GM23338 (cell line): ENCODE measurements around the gene ENTHD1. TPM values are rescaled to one million over a fixed set of nuclear protein-coding genes. Genes with fewer than 3 reads are reported as not detected.

Experiments
- ATAC-seq: fragments of 200-7000 bp; cut with Tn5 transposase; 3 replicates; pipeline ENCODE4 v1.9.1; 2020
- DNase-seq: peaks from one replicate; pipeline ENCODE4 v3.0.0-alpha.2; 2015; ENCODE audit warnings: low spot score
- H2AFZ ChIP-seq: fragments of 200-600 bp; sonication (generic); 2 replicates; pipeline ENCODE4 v1.8.0; 2016; ENCODE audit warnings: antibody characterized with exemption, mild to moderate bottlenecking, moderate library complexity
- H3F3A ChIP-seq: fragments of 200-600 bp; sonication (generic); replicated peaks from 2 replicates; pipeline ENCODE4 v1.8.0; 2017; ENCODE audit warnings: antibody characterized with exemption, mixed run types, low read depth
- H3K27ac ChIP-seq: fragments of 200-600 bp; sonication (generic); 2 replicates; pipeline ENCODE4 v1.6.1; 2016; ENCODE audit warnings: low read depth
- H3K27me3 ChIP-seq: fragments of 200-600 bp; sonication (generic); 2 replicates; pipeline ENCODE4 v1.8.0; 2016; ENCODE audit warnings: mild to moderate bottlenecking, mixed run types, moderate library complexity; ENCODE audit not compliant: insufficient read depth
- H3K36me3 ChIP-seq: fragments of 200-600 bp; sonication (generic); 2 replicates; pipeline ENCODE4 v1.8.0; 2016; ENCODE audit warnings: mild to moderate bottlenecking; ENCODE audit not compliant: insufficient read depth
- H3K4me1 ChIP-seq: fragments of 200-600 bp; sonication (generic); 2 replicates; pipeline ENCODE4 v1.8.0; 2016; ENCODE audit warnings: mild to moderate bottlenecking, moderate library complexity; ENCODE audit not compliant: insufficient read depth
- H3K4me2 ChIP-seq: fragments of 200-600 bp; sonication (generic); 2 replicates; pipeline ENCODE4 v1.7.1; 2017; ENCODE audit warnings: mixed run types
- H3K4me3 ChIP-seq: fragments of 200-600 bp; sonication (generic); 2 replicates; pipeline ENCODE4 v1.6.1; 2016; ENCODE audit warnings: mixed run types
- H3K79me2 ChIP-seq: fragments of 200-600 bp; sonication (generic); replicated peaks from 2 replicates; pipeline ENCODE4 v1.8.0; 2017; ENCODE audit warnings: mild to moderate bottlenecking; ENCODE audit not compliant: insufficient read depth
- H3K9me2 ChIP-seq: fragments of 200-600 bp; sonication (generic); 2 replicates; pipeline ENCODE4 v1.8.0; 2017; ENCODE audit not compliant: insufficient read depth
- H4K20me1 ChIP-seq: fragments of 200-600 bp; sonication (generic); replicated peaks from 2 replicates; pipeline ENCODE4 v1.8.0; 2017; ENCODE audit warnings: mild to moderate bottlenecking; ENCODE audit not compliant: insufficient read depth
- H3K27ac Mint-ChIP-seq: 2 replicates; pipeline ENCODE4 v1.8.0; 2020; ENCODE audit warnings: inconsistent platforms, mild to moderate bottlenecking, moderate library complexity, mixed read lengths
- H3K27me3 Mint-ChIP-seq: 3 replicates; pipeline ENCODE4 v1.8.0; 2022; ENCODE audit warnings: low read depth, mild to moderate bottlenecking, moderate library complexity, mixed read lengths, inconsistent platforms; ENCODE audit not compliant: insufficient read depth, poor library complexity
- H3K36me3 Mint-ChIP-seq: 3 replicates; pipeline ENCODE4 v1.8.0; 2021; ENCODE audit warnings: low read depth, mild to moderate bottlenecking, inconsistent platforms, moderate library complexity, mixed read lengths
- H3K4me1 Mint-ChIP-seq: 3 replicates; pipeline ENCODE4 v1.8.0; 2020; ENCODE audit warnings: mild to moderate bottlenecking, inconsistent platforms, mixed read lengths
- H3K4me3 Mint-ChIP-seq: 3 replicates; pipeline ENCODE4 v1.8.0; 2021; ENCODE audit warnings: moderate library complexity, mild to moderate bottlenecking, inconsistent platforms, mixed read lengths
- H3K9me3 Mint-ChIP-seq: 3 replicates; pipeline ENCODE4 v1.8.0; 2020; ENCODE audit warnings: moderate library complexity, mild to moderate bottlenecking, inconsistent platforms, mixed read lengths
- CREB1 ChIP-seq: fragments of 250-450 bp; sonication (Bioruptor Pico); IDR thresholded peaks from 2 replicates; pipeline ENCODE4 v1.5.0; 2020; ENCODE audit warnings: low read depth, mild to moderate bottlenecking, moderate library complexity
- CTCF ChIP-seq, 2 experiments: fragments of 200-600 bp in 1 of 2; sonication (generic) in 1 of 2; conservative IDR thresholded peaks; 2 replicates each; pipeline versions ENCODE4 v1.5.1 to v1.6.1; 2016 to 2017; ENCODE audit warnings: antibody characterized with exemption in 2 of 2, low read depth in 2 of 2, mild to moderate bottlenecking in 2 of 2, moderate library complexity in 1 of 2
- EZH2 ChIP-seq: fragments of 200-600 bp; sonication (generic); IDR thresholded peaks from one replicate; pipeline ENCODE4 v1.8.0; 2017; ENCODE audit warnings: antibody characterized with exemption, mild to moderate bottlenecking, low read depth; ENCODE audit not compliant: unreplicated experiment
- EZH2phosphoT487 ChIP-seq: fragments of 200-600 bp; sonication (generic); IDR thresholded peaks from one replicate; pipeline ENCODE4 v1.8.1; 2018; ENCODE audit warnings: antibody characterized with exemption; ENCODE audit not compliant: unreplicated experiment
- JUNB ChIP-seq: IDR thresholded peaks from one replicate; pipeline ENCODE4 v1.6.1; 2016; ENCODE audit warnings: antibody characterized with exemption; ENCODE audit not compliant: unreplicated experiment
- POLR2AphosphoS5 ChIP-seq: IDR thresholded peaks from 2 replicates; pipeline ENCODE4 v1.6.1; 2016; ENCODE audit warnings: antibody characterized with exemption, low read depth
- STAT1 ChIP-seq: IDR thresholded peaks from one replicate; pipeline ENCODE4 v1.6.1; 2016; ENCODE audit warnings: antibody characterized with exemption; ENCODE audit not compliant: unreplicated experiment
- ZNF114 ChIP-seq: fragments of 250-450 bp; sonication (Bioruptor Pico); IDR thresholded peaks from 2 replicates; pipeline ENCODE4 v1.5.0; 2020; ENCODE audit warnings: mild to moderate bottlenecking, moderate library complexity
- ZNF331 ChIP-seq: fragments of 250-450 bp; sonication (Bioruptor Pico); IDR thresholded peaks from 2 replicates; pipeline ENCODE4 v1.5.0; 2020; ENCODE audit warnings: low read depth, mild to moderate bottlenecking, moderate library complexity
- ZNF462 ChIP-seq: fragments of 250-450 bp; sonication (Bioruptor Pico); IDR thresholded peaks from 2 replicates; pipeline ENCODE4 v1.5.0; 2020; ENCODE audit warnings: mild to moderate bottlenecking, moderate library complexity
- polyA plus RNA-seq: library from polyadenylated mRNA; unstranded; fragments of >200 nt; fragmentation: Nextera tagmentation; extraction: Ambion mirVana; gene quantifications from 2 replicates; pipeline ENCODE4 v1.2.1, GENCODE V29; 2016
- total RNA-seq: library from RNA; depleted of rRNA; stranded (reverse); fragments of >200 nt; shearing (Covaris generic); gene quantifications from 2 replicates; pipeline ENCODE4 v1.2.3, GENCODE V29; 2014
- TF ChIP-seq, protein P1 (sequence below): IDR thresholded peaks from 2 replicates; pipeline ENCODE4 v1.6.1; 2016; ENCODE audit warnings: antibody characterized with exemption

ENTHD1 gene
- total and polyA plus RNA-seq, 2 experiments from 2014 or later: not detected

GRCh38 chr22:39729141-39729934, 164.2 kb downstream of the ENTHD1 start:
- ATAC-seq (no peak), DNase-seq (no peak)
- H3K36me3 ChIP-seq: no peaks in the 10 kb centered on the region
- no peaks in the 10 kb centered on the region for H3K79me2 ChIP-seq
- no peak for TF ChIP-seq POLR2AphosphoS5
- TF ChIP-seq CTCF (conservative IDR thresholded peaks at IDR 0.05; ENCODE audit: low read depth in 2 of 2): no peak
- TF ChIP-seq EZH2phosphoT487: no peak
- TF ChIP-seq, protein P1, sequence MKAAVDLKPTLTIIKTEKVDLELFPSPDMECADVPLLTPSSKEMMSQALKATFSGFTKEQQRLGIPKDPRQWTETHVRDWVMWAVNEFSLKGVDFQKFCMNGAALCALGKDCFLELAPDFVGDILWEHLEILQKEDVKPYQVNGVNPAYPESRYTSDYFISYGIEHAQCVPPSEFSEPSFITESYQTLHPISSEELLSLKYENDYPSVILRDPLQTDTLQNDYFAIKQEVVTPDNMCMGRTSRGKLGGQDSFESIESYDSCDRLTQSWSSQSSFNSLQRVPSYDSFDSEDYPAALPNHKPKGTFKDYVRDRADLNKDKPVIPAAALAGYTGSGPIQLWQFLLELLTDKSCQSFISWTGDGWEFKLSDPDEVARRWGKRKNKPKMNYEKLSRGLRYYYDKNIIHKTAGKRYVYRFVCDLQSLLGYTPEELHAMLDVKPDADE: no peak
- TF ChIP-seq STAT1: no peak
- no peak for TF ChIP-seq ZNF331
- TF ChIP-seq JUNB: no peak
- no peak for TF ChIP-seq EZH2
- no peak for TF ChIP-seq ZNF114 (CRISPR knock-in tag)
- TF ChIP-seq CREB1 (CRISPR knock-in tag): no peak
- no peak for TF ChIP-seq ZNF462 (CRISPR knock-in tag)
- H3K9me2 ChIP-seq: no peaks in the 10 kb centered on the region
- no peaks in the 10 kb centered on the region for H3K27me3 ChIP-seq
- Mint-ChIP-seq H3K9me3 (no peaks in the 10 kb centered on the region), H3K27me3 (peaks cover 2% of the 10 kb centered on the region), H3K4me3 (no peak overlapping the region), H3K4me1 (peaks cover 9% of the 10 kb centered on the region), H3K27ac (no peak overlapping the region), H3K36me3 (no peaks in the 10 kb centered on the region)
- H3K4me1 ChIP-seq: no peaks in the 10 kb centered on the region; the same call in 1 of the 2 replicates
- H4K20me1 ChIP-seq: no peaks in the 10 kb centered on the region
- no peak overlapping the region for H3K4me2 ChIP-seq
- peak overlapping the region; percentile 32; the same call in 1 of the 2 replicates for H2AFZ ChIP-seq
- H3K4me3 ChIP-seq: no peak overlapping the region
- no peaks in the 10 kb centered on the region for H3F3A ChIP-seq
- no peak overlapping the region for H3K27ac ChIP-seq
